Kidney glomerular epithelial cell (primary cell): ENCODE data around the gene PPP1R3F.

ENCODE experiments used
- DNase-seq: peaks from one replicate; lab custom pipeline; 2025; lab: John Stamatoyannopoulos, UW

The PPP1R3F gene

GRCh38 chrX:49269767-49270248 is at the start of gene PPP1R3F:
PPP1R3F (plus strand) TSS chrX:49269793; CDS start chrX:49269870, 77 bp downstream.
- DNase-seq, result no peak

- no peak for DNase-seq
Measured at GRCh38 chrX:49220100-49220499, 49.5 kb upstream of the PPP1R3F start.

GRCh38 chrX:49221868-49222267 is 47.7 kb upstream of the PPP1R3F start:
- DNase-seq, result no peak

- DNase-seq, result no peak
Measured at GRCh38 chrX:49225858-49226257, 43.7 kb upstream of the PPP1R3F start.

- DNase-seq, result no peak
Measured at GRCh38 chrX:49226946-49227345, 42.6 kb upstream of the PPP1R3F start.

- DNase-seq, result no peak
Measured at GRCh38 chrX:49227726-49228125, 41.9 kb upstream of the PPP1R3F start.

GRCh38 chrX:49228185-49228584 is 41.4 kb upstream of the PPP1R3F start:
- DNase-seq, result no peak

- no peak for DNase-seq
Measured at GRCh38 chrX:49230500-49231232, 38.9 kb upstream of the PPP1R3F start.

GRCh38 chrX:49231333-49232000 is 38.1 kb upstream of the PPP1R3F start:
- no peak for DNase-seq

GRCh38 chrX:49232525-49232924 is 37.1 kb upstream of the PPP1R3F start:
- no peak for DNase-seq

GRCh38 chrX:49233176-49233575 is 36.4 kb upstream of the PPP1R3F start, which contains the start of gene CACNA1F:
CACNA1F (minus strand) TSS chrX:49233340; CDS start chrX:49233309, 31 bp downstream.
- DNase-seq, result no peak

- DNase-seq, result no peak
Measured at GRCh38 chrX:49233887-49234555, 35.6 kb upstream of the PPP1R3F start.

GRCh38 chrX:49237060-49237459 is 32.5 kb upstream of the PPP1R3F start:
- no peak for DNase-seq

GRCh38 chrX:49238735-49239134 is 30.9 kb upstream of the PPP1R3F start:
- DNase-seq, result no peak

- DNase-seq, result no peak
Measured at GRCh38 chrX:49242545-49243066, 27.0 kb upstream of the PPP1R3F start.

- DNase-seq, result no peak
Measured at GRCh38 chrX:49243166-49243565, 26.4 kb upstream of the PPP1R3F start.

- DNase-seq, result no peak
Measured at GRCh38 chrX:49244207-49244606, 25.4 kb upstream of the PPP1R3F start.

GRCh38 chrX:49246541-49246940 is 23.1 kb upstream of the PPP1R3F start:
- no peak for DNase-seq

- no peak for DNase-seq
Measured at GRCh38 chrX:49247346-49247745, 22.2 kb upstream of the PPP1R3F start.

GRCh38 chrX:49247916-49248811 is 21.4 kb upstream of the PPP1R3F start:
- DNase-seq, result no peak

GRCh38 chrX:49249071-49249470 is 20.5 kb upstream of the PPP1R3F start:
- DNase-seq, result no peak
